Liver (tissue), 9 donors: Measurements from ENCODE around the gene VSIR. TPM values are rescaled to one million over a fixed set of nuclear protein-coding genes. Genes with fewer than 3 reads are reported as not detected.

ENCODE experiments used
- DNase-seq: peaks from one replicate; pipeline ENCODE4 v3.0.0-alpha.2; 2017; ENCODE audit warnings: low spot score
- H3K27ac ChIP-seq, 2 donors: one replicate each; pipeline ENCODE4 v1.7.0; 2013; ENCODE audit warnings: inconsistent platforms in 2 of 2, low read length in 2 of 2, control low read depth in 1 of 2, low read depth in 1 of 2, mild to moderate bottlenecking in 1 of 2
- H3K27me3 ChIP-seq, 4 donors: one replicate each; pipeline versions ENCODE4 v1.6.1 to v1.7.0; 2013; ENCODE audit warnings: low read length in 3 of 4, inconsistent platforms in 1 of 4, mild to moderate bottlenecking in 1 of 4, moderate library complexity in 1 of 4; ENCODE audit not compliant: control insufficient read depth in 4 of 4, insufficient read depth in 4 of 4
- H3K36me3 ChIP-seq, 4 donors: one replicate each; pipeline versions ENCODE4 v1.6.1 to v1.7.0; 2013; ENCODE audit warnings: low read length in 3 of 4, mild to moderate bottlenecking in 3 of 4, low read depth in 1 of 4, moderate library complexity in 1 of 4; ENCODE audit not compliant: control insufficient read depth in 4 of 4, insufficient read depth in 3 of 4
- H3K4me1 ChIP-seq, 4 donors: one replicate each; pipeline versions ENCODE4 v1.6.1 to v1.7.0; 2013; ENCODE audit warnings: low read length in 3 of 4, mild to moderate bottlenecking in 3 of 4, moderate library complexity in 1 of 4; ENCODE audit not compliant: control insufficient read depth in 4 of 4, insufficient read depth in 4 of 4
- H3K4me3 ChIP-seq, 3 donors: one replicate each; pipeline versions ENCODE4 v1.6.1 to v1.7.0; 2013; ENCODE audit warnings: low read length in 3 of 3, control low read depth in 1 of 3, low read depth in 1 of 3, mild to moderate bottlenecking in 1 of 3
- H3K9ac ChIP-seq, 2 donors: one replicate each; pipeline ENCODE4 v1.7.0; 2013; ENCODE audit warnings: low read length in 2 of 2, mild to moderate bottlenecking in 2 of 2, moderate library complexity in 2 of 2, control low read depth in 1 of 2, low read depth in 1 of 2
- H3K9me3 ChIP-seq, 4 donors: one replicate each; pipeline versions ENCODE4 v1.6.1 to v1.7.0; 2013; ENCODE audit warnings: low read length in 3 of 4; ENCODE audit not compliant: control insufficient read depth in 4 of 4
- ATF3 ChIP-seq: IDR thresholded peaks from 2 replicates; pipeline ENCODE4 v1.6.1; 2016; ENCODE audit warnings: antibody characterized with exemption
- EGR1 ChIP-seq, 2 donors: IDR thresholded peaks; 2 replicates each; pipeline ENCODE4 v1.6.1; 2016 to 2018; ENCODE audit warnings: antibody characterized with exemption in 2 of 2, low read depth in 2 of 2
- FOXA1 ChIP-seq: IDR thresholded peaks from 2 replicates; pipeline ENCODE4 v1.6.1; 2016; ENCODE audit warnings: antibody characterized with exemption
- FOXA2 ChIP-seq: IDR thresholded peaks from 2 replicates; pipeline ENCODE4 v1.6.1; 2016; ENCODE audit warnings: antibody characterized with exemption
- HNF4A ChIP-seq, 2 donors: conservative IDR thresholded peaks; 2 replicates each; pipeline ENCODE4 v1.6.1; 2016; ENCODE audit warnings: antibody characterized with exemption in 2 of 2, mild to moderate bottlenecking in 2 of 2
- JUND ChIP-seq, 2 donors: IDR thresholded peaks; 2 replicates each; pipeline ENCODE4 v1.6.1; 2016; ENCODE audit warnings: antibody characterized with exemption in 2 of 2
- MAX ChIP-seq: IDR thresholded peaks from 2 replicates; pipeline ENCODE4 v1.6.1; 2016; ENCODE audit warnings: antibody characterized with exemption
- RAD21 ChIP-seq, 2 donors: IDR thresholded peaks; 2 replicates each; pipeline ENCODE4 v1.6.1; 2016; ENCODE audit warnings: antibody characterized with exemption in 2 of 2, mild to moderate bottlenecking in 2 of 2
- SP1 ChIP-seq: IDR thresholded peaks from 2 replicates; pipeline ENCODE4 v1.6.1; 2018; ENCODE audit warnings: antibody characterized with exemption, mild to moderate bottlenecking
- YY1 ChIP-seq: IDR thresholded peaks from 2 replicates; pipeline ENCODE4 v1.6.1; 2016; ENCODE audit warnings: antibody characterized with exemption, mild to moderate bottlenecking
- ZBTB33 ChIP-seq: IDR thresholded peaks from 2 replicates; pipeline ENCODE4 v1.6.1; 2016; ENCODE audit warnings: antibody characterized with exemption
- WGBS: extraction: QIAGEN DNeasy Blood & Tissue Kit; methylation state at CpG from one replicate; pipeline ENCODE4 v1.1.7; 2013; 5-methylcytosine and 5-hydroxymethylcytosine counted together
- polyA plus RNA-seq, 2 donors: library from polyadenylated mRNA; stranded (reverse) in 1 of 2; unstranded in 1 of 2; fragments of 200-250 nt in 1 of 2; fragments of >200 nt in 1 of 2; fragmentation: Nextera tagmentation in 1 of 2; extraction: Ambion mirVana in 1 of 2; gene quantifications; one replicate each; pipeline versions ENCODE4 v1.2.1 to v1.2.3, GENCODE V29; 2013 to 2015
- total RNA-seq, 2 donors: library from RNA; depleted of rRNA; stranded (reverse); fragments of >200 nt; gene quantifications; one replicate each; pipeline ENCODE4 v1.2.3, GENCODE V29; 2014
- donor health status: healthy.
- donor health status: healthy.
- donor health status: healthy.
- donor health status: healthy.
- donor health status: healthy.

Gene VSIR
- total and polyA plus RNA-seq, 4 donors, result 7.2 to 12.2 (median 10.8) TPM

GRCh38 chr10:71783917-71784678, 10.8 kb upstream of the VSIR start:
- H3K4me1 ChIP-seq, result peaks cover 0 to 3% (median 0%) of the 10 kb centered on the region in 4 donors
- no peak for DNase-seq
- H3K27ac ChIP-seq, result no peak overlapping the region
- no peak overlapping the region for H3K4me3 ChIP-seq
- H3K9ac ChIP-seq, result no peak overlapping the region
- no peaks in the 10 kb centered on the region for H3K9me3 ChIP-seq
- TF ChIP-seq EGR1 (IDR thresholded peaks at IDR 0.05; ENCODE audit: low read depth in 2 of 2) (no peak), FOXA2 (no peak), HNF4A (conservative IDR thresholded peaks at IDR 0.05) (no peak), ATF3 (no peak), FOXA1 (no peak), MAX (no peak), ZBTB33 (no peak)
- no peaks in the 10 kb centered on the region for H3K27me3 ChIP-seq
- no peaks in the 10 kb centered on the region for H3K36me3 ChIP-seq
- WGBS, result 91% methylated on average over 17 of the region's 17 CpGs

- DNase-seq, result no peak
- Histone ChIP-seq H3K27me3 (no peaks in the 10 kb centered on the region), H3K9ac (no peak overlapping the region), H3K36me3 (no peaks in the 10 kb centered on the region), H3K4me1 (peaks cover 0 to 3% (median 0%) of the 10 kb centered on the region in 4 donors), H3K9me3 (no peaks in the 10 kb centered on the region), H3K4me3 (no peak overlapping the region), H3K27ac (no peak overlapping the region)
- TF ChIP-seq RAD21 (IDR thresholded peaks at IDR 0.05), result no peak
- no peak for TF ChIP-seq JUND (IDR thresholded peaks at IDR 0.05)
- no peak for TF ChIP-seq FOXA1
- no peak for TF ChIP-seq SP1
- TF ChIP-seq ZBTB33, result no peak
- TF ChIP-seq FOXA2, result no peak
- no peak for TF ChIP-seq YY1
- no peak for TF ChIP-seq ATF3
- WGBS, result 64% methylated on average over 7 of the region's 7 CpGs
These were observed 9.7 kb upstream of the VSIR start for GRCh38 chr10:71782917-71783490.
